HG03342 (cell line): ENCODE data around the gene C19orf85.
A peak's percentile ranks its signal among the peaks of the same experiment; 100 is the strongest.

Experiments used
- ATAC-seq: cut with Tn5 transposase; IDR thresholded peaks from one replicate; pipeline ENCODE4 v1.9.1; 2021; ENCODE audit warnings: mild to moderate bottlenecking, moderate library complexity; ENCODE audit not compliant: unreplicated experiment

C19orf85 gene

DNA sequence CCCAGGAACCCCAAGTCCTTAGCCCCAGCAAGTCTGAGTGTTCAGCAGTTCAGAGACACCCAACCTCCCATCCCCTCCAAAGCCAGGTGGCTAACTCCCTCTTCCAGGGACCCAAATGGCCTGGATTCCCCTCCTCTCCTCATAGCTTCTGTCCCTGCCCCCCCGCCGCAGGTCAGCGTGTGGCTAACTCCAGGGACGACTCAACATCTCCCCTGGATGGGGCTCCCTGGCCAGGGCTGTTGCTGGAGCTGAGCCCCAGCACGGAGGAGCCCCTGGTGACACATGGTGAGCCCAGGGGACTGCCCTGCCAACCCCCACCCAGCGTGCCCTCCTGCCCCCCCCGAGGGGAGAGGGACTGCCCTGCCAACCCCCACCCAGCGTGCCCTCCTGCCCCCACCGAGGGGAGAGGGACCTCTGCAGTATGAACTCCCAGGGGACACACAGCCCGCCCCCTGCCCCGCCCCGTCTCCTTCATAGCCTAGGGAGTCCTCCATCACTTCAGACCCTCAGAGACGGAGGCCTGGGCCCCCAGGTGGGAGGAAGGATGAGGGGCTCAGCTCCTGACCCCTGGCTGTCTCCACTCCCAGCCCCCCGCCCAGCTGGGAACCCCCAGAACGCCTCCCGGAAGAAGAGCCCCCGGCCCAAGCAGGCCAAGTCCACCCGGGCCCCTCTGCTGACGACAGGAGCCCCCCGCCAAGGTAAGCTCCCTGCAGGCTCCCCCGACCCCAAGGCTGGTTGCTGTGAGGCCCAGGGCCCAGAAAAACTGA, 25.3 kb upstream of the C19orf85 start:
- ATAC-seq = no peak

DNA sequence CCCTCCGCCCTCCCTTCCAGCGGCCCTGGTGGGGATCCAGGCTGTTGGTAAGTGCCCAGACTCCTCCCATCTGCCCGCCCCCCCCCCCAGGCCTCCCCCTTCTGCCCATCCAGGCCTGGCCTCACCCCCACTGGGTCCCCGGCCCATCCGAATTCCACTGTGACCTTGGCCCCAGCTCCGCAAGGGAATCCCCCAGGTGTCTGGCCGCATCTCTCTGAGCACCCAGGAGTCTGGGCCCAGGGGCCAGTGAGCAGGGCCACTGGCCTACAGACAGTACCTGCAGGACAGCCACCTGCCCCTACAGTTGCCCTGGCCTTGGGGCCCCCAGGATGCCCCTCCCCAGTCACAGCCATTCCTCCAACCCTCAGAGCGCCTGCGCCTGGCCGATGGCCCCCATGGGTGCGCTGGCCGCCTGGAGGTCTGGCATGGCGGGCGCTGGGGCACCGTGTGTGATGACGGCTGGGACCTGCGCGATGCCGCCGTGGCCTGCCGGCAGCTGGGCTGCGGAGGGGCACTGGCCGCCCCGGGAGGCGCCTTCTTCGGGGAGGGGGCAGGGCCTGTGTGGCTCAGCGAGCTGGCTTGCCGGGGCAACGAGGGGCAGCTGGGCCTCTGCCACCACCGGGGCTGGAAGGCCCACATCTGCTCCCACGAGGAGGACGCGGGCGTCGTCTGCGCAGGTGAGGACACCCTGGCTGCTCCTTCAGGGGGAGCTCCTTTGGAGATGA, 24.6 kb upstream of the C19orf85 start:
- no peak for ATAC-seq

- no peak for ATAC-seq
Measured at GRCh38 chr19:55487924-55488687, 23.6 kb upstream of the C19orf85 start, which contains the start of gene SSC5D. Gene SSC5D, plus strand, starts transcription at chr19:55488436. Its CDS starts 154 bp downstream, at chr19:55488590.

- ATAC-seq = no peak
Measured at GRCh38 chr19:55486971-55487923, 22.7 kb upstream of the C19orf85 start.

DNA sequence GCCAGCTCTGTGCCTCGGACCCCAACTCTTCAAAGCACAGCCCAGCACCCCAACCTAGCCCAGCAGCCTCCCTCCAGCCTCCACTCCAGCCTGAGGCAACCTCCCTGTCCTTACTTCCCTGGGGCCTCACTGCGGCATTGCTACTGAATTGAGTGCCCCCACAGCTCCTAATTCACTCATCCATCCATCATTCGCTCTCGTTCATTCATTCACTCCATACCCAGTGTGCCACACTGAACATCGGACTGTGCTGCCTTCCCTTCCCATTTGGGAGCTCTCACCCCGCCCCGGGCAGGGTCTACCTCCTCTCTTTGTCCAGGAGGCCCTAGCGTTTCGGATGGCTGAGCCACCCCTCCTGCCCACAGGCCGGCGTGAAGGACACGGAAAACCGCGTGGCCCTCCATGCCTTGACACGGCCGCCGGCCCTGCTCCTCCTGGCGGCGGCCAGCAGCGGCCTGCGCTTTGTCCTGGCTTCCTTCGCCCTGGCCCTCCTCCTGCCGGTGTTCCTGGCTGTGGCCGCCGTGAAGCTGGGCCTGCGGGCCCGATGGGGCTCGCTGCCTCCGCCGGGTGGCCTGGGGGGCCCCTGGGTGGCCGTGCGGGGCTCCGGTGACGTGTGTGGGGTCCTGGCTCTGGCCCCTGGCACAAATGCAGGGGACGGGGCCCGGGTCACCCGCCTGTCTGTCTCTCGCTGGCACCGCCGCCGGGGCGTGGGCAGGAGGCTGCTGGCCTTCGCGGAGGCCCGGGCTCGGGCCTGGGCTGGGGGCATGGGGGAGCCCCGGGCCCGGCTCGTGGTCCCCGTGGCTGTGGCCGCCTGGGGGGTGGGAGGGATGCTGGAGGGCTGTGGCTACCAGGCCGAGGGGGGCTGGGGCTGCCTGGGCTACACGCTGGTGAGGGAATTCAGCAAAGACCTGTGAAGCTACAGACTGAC, 21.8 kb upstream of the C19orf85 start:
- no peak for ATAC-seq

GRCh38 chr19:55485439-55486011, 21.0 kb upstream of the C19orf85 start:
- no peak for ATAC-seq

DNA sequence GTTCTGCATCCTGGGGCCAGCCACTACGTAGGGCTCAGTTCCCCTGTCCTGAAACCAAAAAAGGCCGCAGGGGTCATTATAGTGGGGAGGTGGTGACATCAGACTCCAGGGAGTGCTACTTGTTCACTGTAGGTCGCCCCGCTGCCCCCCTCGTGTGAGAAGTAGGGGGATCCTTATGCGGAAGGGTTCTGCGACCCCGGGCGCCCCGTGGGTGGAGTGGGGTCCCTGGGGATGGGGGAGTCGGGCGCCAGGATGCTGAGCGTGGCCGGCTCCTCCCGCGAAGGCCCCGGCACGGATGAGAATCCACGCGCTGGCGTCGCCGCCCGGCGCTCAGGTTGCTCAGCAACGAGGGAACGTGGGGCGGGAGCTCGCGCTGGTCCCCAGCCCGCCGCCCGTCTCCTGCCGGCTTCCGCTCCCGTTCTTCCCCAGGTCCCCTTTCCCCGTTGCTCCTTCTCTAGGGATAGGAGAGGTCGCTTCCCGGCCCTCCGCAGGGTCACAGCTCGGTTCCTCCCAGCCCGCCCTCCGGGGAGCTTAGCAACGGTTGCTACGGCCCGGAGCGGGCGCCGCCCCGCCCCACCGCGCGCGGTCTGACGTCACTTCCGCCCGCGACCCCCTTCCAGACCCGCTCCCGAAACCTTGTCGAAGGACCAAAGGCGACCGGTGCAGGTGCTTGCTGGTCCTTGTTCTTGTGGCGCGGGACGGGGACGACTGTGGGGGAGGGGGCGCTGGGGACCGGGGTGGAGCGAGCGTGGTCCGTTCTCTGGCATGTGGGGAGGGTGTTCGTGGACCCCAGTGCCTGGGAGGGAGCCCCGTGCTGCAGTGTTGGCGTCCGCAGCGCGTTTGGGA, 20.3 kb upstream of the C19orf85 start, which contains the start of gene NAT14:
Gene NAT14, plus strand, starts transcription at position 596 of the 846 bp plus-strand sequence. CDS start 521 bp downstream, outside the sequence.
- peak; percentile 54 for ATAC-seq

DNA sequence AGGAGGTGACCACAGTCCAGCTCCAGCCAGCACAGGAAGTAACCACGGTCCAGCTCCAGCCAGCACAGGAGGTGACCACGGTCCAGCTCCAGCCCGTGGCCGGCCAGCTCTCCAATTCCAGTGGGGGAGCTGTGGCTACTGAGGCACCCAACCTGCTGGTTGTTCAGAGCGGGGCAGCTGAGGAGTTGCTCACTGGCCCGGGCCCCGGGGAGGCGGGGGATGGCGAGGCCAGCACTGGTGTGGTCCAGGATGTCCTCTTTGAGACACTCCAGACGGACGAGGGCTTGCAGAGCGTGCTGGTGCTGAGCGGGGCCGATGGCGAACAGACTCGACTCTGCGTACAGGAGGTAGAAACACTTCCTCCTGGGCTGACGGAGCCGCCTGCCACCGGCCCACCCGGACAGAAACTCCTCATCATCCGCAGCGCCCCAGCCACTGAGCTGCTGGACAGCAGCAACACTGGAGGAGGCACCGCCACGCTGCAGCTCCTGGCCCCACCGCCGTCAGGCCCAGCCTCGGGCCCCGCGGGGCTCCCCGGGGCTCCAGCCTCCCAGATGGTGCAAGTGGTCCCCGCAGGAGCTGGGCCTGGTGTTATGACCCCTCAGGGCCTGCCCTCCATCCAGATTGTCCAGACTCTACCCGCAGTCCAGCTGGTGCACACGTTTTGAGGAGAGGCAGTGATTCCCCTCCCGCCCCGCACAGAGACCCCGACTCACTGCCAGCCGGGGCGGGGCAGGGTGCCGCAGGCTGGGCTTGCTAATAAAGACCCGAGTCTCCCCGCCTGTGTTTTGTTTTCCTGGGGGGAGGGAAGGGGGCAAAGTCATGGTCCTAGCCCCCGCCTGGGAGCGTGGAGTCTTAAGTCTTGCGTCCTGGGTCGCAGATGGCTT, 19.4 kb upstream of the C19orf85 start:
- ATAC-seq = no peak

DNA sequence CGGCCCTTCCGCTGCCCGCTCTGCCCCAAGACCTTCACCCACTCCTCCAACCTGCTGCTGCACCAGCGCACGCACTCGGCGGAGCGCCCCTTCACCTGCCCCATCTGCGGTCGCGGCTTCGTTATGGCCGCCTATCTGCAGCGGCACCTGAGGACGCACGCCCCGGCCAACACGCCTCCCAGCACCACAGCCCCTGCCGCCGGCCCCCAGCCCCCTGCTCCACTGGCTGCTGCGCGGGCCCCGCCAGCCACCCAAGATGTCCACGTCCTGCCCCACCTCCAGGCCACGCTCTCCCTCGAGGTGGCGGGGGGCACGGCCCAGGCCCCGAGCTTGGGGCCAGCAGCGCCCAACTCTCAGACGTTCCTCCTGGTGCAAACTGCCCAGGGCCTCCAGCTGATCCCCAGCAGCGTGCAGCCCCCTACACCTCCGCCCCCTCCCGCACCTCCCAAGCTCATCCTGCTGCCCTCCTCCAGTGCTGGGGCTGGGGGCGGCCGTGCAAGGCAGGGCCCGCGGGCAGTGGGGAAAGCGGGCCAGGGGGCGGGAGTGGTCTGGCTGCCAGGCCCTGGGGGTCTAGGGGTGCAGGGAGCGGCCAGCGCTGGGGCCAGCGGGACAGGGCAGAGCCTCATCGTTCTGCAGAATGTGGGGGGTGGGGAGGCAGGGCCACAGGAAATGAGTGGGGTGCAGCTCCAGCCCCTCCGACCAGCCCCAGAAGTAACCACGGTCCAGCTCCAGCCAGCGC, 18.6 kb upstream of the C19orf85 start:
- ATAC-seq = no peak

DNA sequence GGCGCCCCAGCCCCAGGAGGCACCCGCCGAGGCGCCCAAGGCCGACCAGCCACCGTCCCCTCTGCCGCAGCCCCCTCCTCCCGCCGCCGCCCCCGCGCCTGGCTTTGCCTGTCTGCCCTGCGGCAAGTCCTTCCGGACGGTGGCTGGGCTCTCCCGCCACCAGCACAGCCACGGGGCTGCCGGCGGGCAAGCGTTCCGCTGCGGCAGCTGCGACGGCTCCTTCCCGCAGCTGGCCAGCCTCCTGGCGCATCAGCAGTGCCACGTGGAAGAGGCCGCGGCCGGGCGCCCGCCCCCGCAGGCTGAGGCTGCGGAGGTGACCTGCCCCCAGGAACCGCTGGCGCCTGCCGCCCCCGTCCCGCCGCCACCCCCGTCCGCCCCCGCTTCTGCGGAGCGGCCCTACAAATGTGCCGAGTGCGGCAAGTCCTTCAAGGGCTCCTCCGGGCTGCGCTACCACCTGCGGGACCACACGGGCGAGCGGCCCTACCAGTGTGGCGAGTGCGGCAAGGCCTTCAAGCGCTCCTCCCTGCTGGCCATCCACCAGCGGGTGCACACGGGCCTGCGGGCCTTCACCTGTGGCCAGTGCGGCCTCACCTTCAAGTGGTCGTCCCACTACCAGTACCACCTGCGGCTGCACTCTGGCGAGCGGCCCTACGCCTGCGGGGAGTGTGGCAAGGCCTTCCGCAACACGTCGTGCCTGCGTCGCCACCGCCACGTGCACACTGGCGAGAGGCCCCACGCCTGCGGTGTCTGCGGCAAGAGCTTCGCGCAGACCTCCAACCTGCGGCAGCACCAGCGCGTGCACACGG, 17.8 kb upstream of the C19orf85 start:
- ATAC-seq = no peak

- no peak for ATAC-seq
Measured at GRCh38 chr19:55481794-55482155, 17.2 kb upstream of the C19orf85 start.

- no peak for ATAC-seq
Measured at GRCh38 chr19:55481148-55481793, 16.7 kb upstream of the C19orf85 start.

GRCh38 chr19:55479451-55480230, 15.1 kb upstream of the C19orf85 start:
- no peak for ATAC-seq

DNA sequence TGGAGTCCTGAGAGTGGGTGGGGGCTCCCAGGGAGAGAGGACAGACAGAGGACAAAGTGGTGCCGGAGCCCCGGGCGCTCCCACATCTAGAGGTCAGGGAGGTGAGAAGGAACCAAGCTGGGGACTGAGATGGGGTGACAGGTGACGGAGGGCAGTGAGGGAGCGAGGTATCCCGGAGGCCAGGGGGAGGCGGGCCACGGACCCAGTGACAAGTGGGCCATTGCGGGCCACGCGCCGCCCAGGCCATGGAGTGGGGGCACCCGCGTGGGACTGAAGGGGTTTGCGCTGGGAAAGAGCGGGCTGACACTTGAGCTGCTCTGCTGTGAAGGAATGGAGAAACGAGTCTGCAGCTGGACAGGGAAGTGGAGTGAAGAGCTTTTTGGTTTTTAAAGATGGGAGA, 14.5 kb upstream of the C19orf85 start:
- no peak for ATAC-seq
